Measurements from ENCODE around the gene WDR77. TPM values are rescaled to one million over a fixed set of nuclear protein-coding genes. Genes with fewer than 3 reads are reported as not detected.

WDR77 gene
- total RNA-seq, 1 experiment from 2014 or later: 42.5 TPM

DNA sequence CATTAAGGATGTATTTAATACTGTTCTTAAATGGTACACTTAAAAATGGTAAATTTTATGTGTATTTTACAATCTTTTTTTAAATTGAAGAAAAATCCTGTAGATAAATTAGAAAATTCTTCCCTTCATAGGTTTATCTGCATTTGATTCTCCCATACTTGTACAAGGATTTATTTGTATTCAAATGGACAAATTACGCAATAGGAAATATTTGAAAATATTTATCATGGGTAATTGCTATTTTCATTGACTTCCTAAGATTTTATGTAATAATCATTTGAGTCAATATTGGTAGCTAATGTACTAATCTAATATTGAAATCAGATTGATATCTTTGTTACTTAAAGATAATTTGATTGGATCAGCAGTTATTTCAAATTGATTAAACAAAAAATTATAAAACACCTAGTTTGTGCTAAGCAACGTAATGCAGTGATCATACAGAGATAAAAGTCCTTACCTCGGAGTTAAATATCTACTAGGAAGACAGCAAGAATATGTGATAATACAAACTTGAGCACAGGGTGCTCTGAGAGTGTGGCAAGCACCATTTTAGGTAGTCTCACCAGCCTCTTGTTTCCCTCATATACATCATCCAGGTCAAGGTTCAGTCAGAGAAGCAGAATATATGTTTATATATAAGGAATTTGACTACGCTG is 13.4 kb upstream of the WDR77 start:
- Histone ChIP-seq H3K9me3 (ENCODE audit: control insufficient read depth in 1 of 2, insufficient read depth in 1 of 2, low read depth in 1 of 2, low read length in 2 of 2) (no peaks in the 10 kb centered on the region), H4K20me1 (ENCODE audit: insufficient read depth) (peaks cover 4% of the 10 kb centered on the region), H3K4me1 (ENCODE audit: control insufficient read depth in 1 of 2, insufficient read depth in 2 of 2, low read length in 2 of 2) (no peaks in the 10 kb centered on the region), H2AFZ (ENCODE audit: low read depth, low read length, poor library complexity, severe bottlenecking) (no peak overlapping the region), H3K79me2 (ENCODE audit: insufficient read depth, low read length) (peaks cover 12% of the 10 kb centered on the region), H3K4me2 (ENCODE audit: low read length) (no peak overlapping the region), H3K9ac (ENCODE audit: low read length) (no peak overlapping the region), H3K9me2 (ENCODE audit: insufficient read depth) (no peaks in the 10 kb centered on the region), H3K36me3 (ENCODE audit: control insufficient read depth in 1 of 2, insufficient read depth in 2 of 2, low read length in 2 of 2) (peaks cover 29 to 37% of the 10 kb centered on the region in 2 experiments; a peak in 3 of 4 replicates), H3K4me3 (replicated peaks in 1 of 2; ENCODE audit: low read depth in 1 of 2, low read length in 2 of 2) (no peak overlapping the region), H3K27me3 (ENCODE audit: insufficient read depth, low read length) (no peaks in the 10 kb centered on the region), H3K27ac (ENCODE audit: low read depth, low read length) (no peak overlapping the region)
- ChIA-PET POLR2A (no interaction called here), CTCF (no interaction called here), RAD21 (ENCODE audit: low non-redundant PET in 1 of 2, low total read pairs in 2 of 2, uncharacterized antibody in 2 of 2, unreplicated experiment in 2 of 2) (no interaction called here)
- no peak for DNase-seq (ENCODE audit: low read depth, low spot score)
- TF ChIP-seq POLR2AphosphoS5 (IDR thresholded peaks at IDR 0.05; ENCODE audit: low read depth, low read length) (no peak), EZH2phosphoT487 (IDR thresholded peaks at IDR 0.05; ENCODE audit: borderline replicate concordance) (no peak), CBX3 (IDR thresholded peaks at IDR 0.05; ENCODE audit: low read depth) (no peak), EGR1 (IDR thresholded peaks at IDR 0.05; ENCODE audit: low read depth) (no peak), ATF3 (IDR thresholded peaks at IDR 0.05) (no peak), FOSL1 (IDR thresholded peaks at IDR 0.05; ENCODE audit: low read depth) (no peak), JUND (IDR thresholded peaks at IDR 0.05) (no peak)
- BruUV-seq (replicated peaks): no TSS peak
- no peak for ATAC-seq
- intact Hi-C loops (cut with micrococcal nuclease): no loop called here

DNA sequence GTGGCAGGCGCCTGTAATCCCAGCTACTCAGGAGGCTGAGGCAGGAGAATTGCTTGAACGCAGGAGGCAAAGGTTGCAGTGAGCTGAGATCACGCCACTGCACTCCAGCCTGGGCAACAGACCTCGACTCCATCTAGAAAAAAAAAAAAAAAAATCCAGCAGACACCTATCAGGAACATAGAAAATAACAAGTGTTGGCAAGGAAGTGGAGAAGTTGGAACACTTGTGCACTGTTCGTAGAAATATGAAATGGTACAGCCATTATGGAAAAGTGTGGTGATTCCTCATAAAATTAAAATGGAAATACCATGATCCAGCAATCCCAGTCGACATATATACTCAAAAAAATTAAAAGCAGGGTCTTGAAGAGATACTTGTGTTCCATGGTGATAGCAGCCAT is 12.7 kb upstream of the WDR77 start:
- TF ChIP-seq SRF (IDR thresholded peaks at IDR 0.05; ENCODE audit: low read depth): no peak
- no peak for TF ChIP-seq JUND (IDR thresholded peaks at IDR 0.05)
- no peak for TF ChIP-seq POLR2AphosphoS5 (IDR thresholded peaks at IDR 0.05; ENCODE audit: low read depth, low read length)
- Histone ChIP-seq H3K4me3 (replicated peaks in 1 of 2; ENCODE audit: low read depth in 1 of 2, low read length in 2 of 2) (no peak overlapping the region), H3K9ac (ENCODE audit: low read length) (no peak overlapping the region), H3K4me1 (ENCODE audit: control insufficient read depth in 1 of 2, insufficient read depth in 2 of 2, low read length in 2 of 2) (no peaks in the 10 kb centered on the region), H3K27me3 (ENCODE audit: insufficient read depth, low read length) (no peaks in the 10 kb centered on the region), H3K9me2 (ENCODE audit: insufficient read depth) (no peaks in the 10 kb centered on the region), H4K20me1 (ENCODE audit: insufficient read depth) (peaks cover 9% of the 10 kb centered on the region), H3K79me2 (ENCODE audit: insufficient read depth, low read length) (peaks cover 19% of the 10 kb centered on the region), H3K36me3 (ENCODE audit: control insufficient read depth in 1 of 2, insufficient read depth in 2 of 2, low read length in 2 of 2) (peaks cover 36 to 44% of the 10 kb centered on the region in 2 experiments; a peak in 3 of 4 replicates), H2AFZ (ENCODE audit: low read depth, low read length, poor library complexity, severe bottlenecking) (no peak overlapping the region), H3K27ac (ENCODE audit: low read depth, low read length) (no peak overlapping the region), H3K9me3 (ENCODE audit: control insufficient read depth in 1 of 2, insufficient read depth in 1 of 2, low read depth in 1 of 2, low read length in 2 of 2) (no peaks in the 10 kb centered on the region), H3K4me2 (ENCODE audit: low read length) (no peak overlapping the region)
- intact Hi-C loops (cut with micrococcal nuclease): no loop called here
- RAD21 ChIA-PET (ENCODE audit: low non-redundant PET in 1 of 2, low total read pairs in 2 of 2, uncharacterized antibody in 2 of 2, unreplicated experiment in 2 of 2): no interaction called here
- BruUV-seq (replicated peaks): no TSS peak
- CTCF ChIA-PET: no interaction called here
- ATAC-seq (no peak), DNase-seq (ENCODE audit: low read depth, low spot score) (no peak)
- POLR2A ChIA-PET: no interaction called here
